H1 (cell line): ENCODE data around the gene SMAD6. TPM values are rescaled to one million over a fixed set of nuclear protein-coding genes. Genes with fewer than 3 reads are reported as not detected.

Source experiments
- CTCF ChIA-PET: fragments of 300-600 bp; sonication (Branson Sonifier 250); formaldehyde crosslinking; loops from one replicate; lab custom pipeline; 2021; ENCODE audit not compliant: partially characterized antibody; lab: Charles Lee
- POLR2A ChIA-PET: fragments of 300-600 bp; sonication (Branson Sonifier 250); formaldehyde crosslinking; loops from one replicate; lab custom pipeline; 2021; ENCODE audit warnings: inconsistent platforms; ENCODE audit not compliant: partially characterized antibody; lab: Charles Lee
- DNase-seq, 2 experiments: peaks; one replicate each; pipeline versions ENCODE4 v3.0.0 to v3.0.0-alpha.2; 2010 to 2022; ENCODE audit warnings: low spot score in 2 of 2, low read depth in 1 of 2, mixed read lengths in 1 of 2
- FAIRE-seq: peaks from 2 replicates; lab custom pipeline; 2011; peaks lifted over from hg19 to GRCh38; lab: Jason Lieb, UNC
- H2AFZ ChIP-seq: 2 replicates; pipeline ENCODE4 v1.8.1; 2012; ENCODE audit warnings: low read length, inconsistent platforms
- H2AK5ac ChIP-seq: 2 replicates; pipeline ENCODE4 v1.6.1; 2013; ENCODE audit warnings: low read depth, low read length
- H2BK120ac ChIP-seq: replicated peaks from 2 replicates; pipeline ENCODE3; 2013; ENCODE audit warnings: low read depth, low read length, inconsistent platforms
- H2BK12ac ChIP-seq: 2 replicates; pipeline ENCODE4 v1.6.1; 2013; ENCODE audit warnings: low read depth, low read length
- H2BK15ac ChIP-seq: 2 replicates; pipeline ENCODE4 v1.6.1; 2013; ENCODE audit warnings: low read length
- H2BK20ac ChIP-seq: 2 replicates; pipeline ENCODE4 v1.6.1; 2013; ENCODE audit warnings: low read length
- H2BK5ac ChIP-seq: 2 replicates; pipeline ENCODE4 v1.6.1; 2013; ENCODE audit warnings: low read depth, low read length
- H3K14ac ChIP-seq: 2 replicates; pipeline ENCODE4 v1.6.1; 2013; ENCODE audit warnings: inconsistent platforms; ENCODE audit not compliant: insufficient read length
- H3K18ac ChIP-seq: 2 replicates; pipeline ENCODE4 v1.6.1; 2013; ENCODE audit warnings: low read length; ENCODE audit errors: extremely low read depth
- H3K23ac ChIP-seq: 2 replicates; pipeline ENCODE4 v1.6.1; 2013; ENCODE audit warnings: inconsistent platforms; ENCODE audit not compliant: insufficient read length
- H3K23me2 ChIP-seq: 2 replicates; pipeline ENCODE4 v1.6.1; 2013; ENCODE audit warnings: low read depth, low read length
- H3K27ac ChIP-seq: 2 replicates; pipeline ENCODE4 v1.6.1; 2011; ENCODE audit warnings: low read depth, low read length, inconsistent platforms
- H3K27me3 ChIP-seq, 4 experiments: replicated peaks in 1 of 4; 1 replicate in 1 of 4; 2 replicates in 3 of 4; pipeline versions ENCODE4 v1.6.1 to v1.8.1; 2011 to 2013; ENCODE audit warnings: low read length in 3 of 4, mild to moderate bottlenecking in 3 of 4, inconsistent platforms in 2 of 4, mixed read lengths in 2 of 4, moderate library complexity in 1 of 4; ENCODE audit not compliant: control insufficient read depth in 3 of 4, insufficient read depth in 3 of 4; ENCODE audit errors: extremely low read depth in 1 of 4
- H3K36me3 ChIP-seq, 4 experiments: 2 replicates each; pipeline versions ENCODE4 v1.6.1 to v1.8.1; 2011 to 2013; ENCODE audit warnings: mild to moderate bottlenecking in 4 of 4, low read length in 3 of 4, moderate library complexity in 2 of 4, control low read depth in 1 of 4, inconsistent platforms in 1 of 4; ENCODE audit not compliant: insufficient read depth in 4 of 4, control insufficient read depth in 2 of 4
- H3K4ac ChIP-seq: replicated peaks from 2 replicates; pipeline ENCODE3; 2013; ENCODE audit warnings: low read length, low read depth, mixed read lengths, inconsistent platforms; ENCODE audit not compliant: insufficient read length
- H3K4me1 ChIP-seq, 4 experiments: replicated peaks in 1 of 4; 1 replicate in 1 of 4; 2 replicates in 3 of 4; pipeline versions ENCODE4 v1.6.1 to v1.8.1; 2011 to 2013; ENCODE audit warnings: low read length in 3 of 4, inconsistent platforms in 2 of 4, mixed read lengths in 1 of 4; ENCODE audit not compliant: insufficient read depth in 4 of 4, control insufficient read depth in 3 of 4
- H3K4me2 ChIP-seq, 2 experiments: 2 replicates each; pipeline versions ENCODE4 v1.6.1 to v1.8.1; 2011 to 2013; ENCODE audit warnings: low read depth in 2 of 2, low read length in 2 of 2, control low read depth in 1 of 2, inconsistent platforms in 1 of 2, mild to moderate bottlenecking in 1 of 2; ENCODE audit not compliant: insufficient read depth in 1 of 2
- H3K4me3 ChIP-seq, 4 experiments: fragments of 200-600, 300-600 bp in 1 of 4; sonication (generic), shearing (Covaris generic), sonication (Bioruptor Twin) in 1 of 4; 2 replicates each; pipeline versions ENCODE4 v1.5.1 to v1.8.1; 2011 to 2016; ENCODE audit warnings: low read length in 4 of 4, low read depth in 3 of 4, control low read depth in 2 of 4, inconsistent platforms in 2 of 4, mild to moderate bottlenecking in 2 of 4, mixed read lengths in 1 of 4, moderate library complexity in 1 of 4; ENCODE audit not compliant: insufficient read depth in 2 of 4; ENCODE audit errors: extremely low read depth in 1 of 4
- H3K56ac ChIP-seq: replicated peaks from 2 replicates; pipeline ENCODE3; 2013; ENCODE audit warnings: low read depth, mild to moderate bottlenecking, mixed read lengths, low read length, inconsistent platforms; ENCODE audit not compliant: insufficient read length
- H3K79me1 ChIP-seq: 2 replicates; pipeline ENCODE4 v1.6.1; 2013; ENCODE audit warnings: low read depth, low read length, control low read depth
- H3K79me2 ChIP-seq, 2 experiments: 2 replicates each; pipeline versions ENCODE4 v1.6.1 to v1.8.1; 2012 to 2013; ENCODE audit warnings: low read length in 2 of 2, mild to moderate bottlenecking in 2 of 2, inconsistent platforms in 1 of 2; ENCODE audit not compliant: insufficient read depth in 2 of 2, control insufficient read depth in 1 of 2
- H3K9ac ChIP-seq, 4 experiments: replicated peaks in 1 of 4; 1 replicate in 1 of 4; 2 replicates in 3 of 4; pipeline versions ENCODE4 v1.6.1 to v1.8.1; 2011 to 2013; ENCODE audit warnings: low read depth in 3 of 4, low read length in 3 of 4, control low read depth in 2 of 4, mild to moderate bottlenecking in 2 of 4, moderate library complexity in 2 of 4, inconsistent platforms in 1 of 4; ENCODE audit errors: extremely low read depth in 1 of 4
- H3K9me3 ChIP-seq, 2 experiments: 2 replicates each; pipeline versions ENCODE4 v1.6.1 to v1.8.1; 2012 to 2013; ENCODE audit warnings: mild to moderate bottlenecking in 2 of 2, moderate library complexity in 2 of 2, control low read depth in 1 of 2, inconsistent platforms in 1 of 2, low read depth in 1 of 2, low read length in 1 of 2, mixed read lengths in 1 of 2; ENCODE audit not compliant: insufficient read depth in 2 of 2
- H4K20me1 ChIP-seq, 2 experiments: replicated peaks in 1 of 2; 2 replicates each; pipeline versions ENCODE3 to v1.8.1; 2011 to 2013; ENCODE audit warnings: inconsistent platforms in 2 of 2, low read length in 2 of 2, mild to moderate bottlenecking in 1 of 2; ENCODE audit not compliant: insufficient read depth in 2 of 2, control insufficient read depth in 1 of 2
- H4K5ac ChIP-seq: 2 replicates; pipeline ENCODE4 v1.6.1; 2013; ENCODE audit warnings: low read length, low read depth, mixed read lengths, inconsistent platforms; ENCODE audit not compliant: insufficient read length
- H4K8ac ChIP-seq: 2 replicates; pipeline ENCODE4 v1.8.0; 2013; ENCODE audit warnings: mild to moderate bottlenecking, moderate library complexity, low read length, inconsistent platforms; ENCODE audit not compliant: insufficient read depth; ENCODE audit errors: extremely low read depth
- H4K91ac ChIP-seq: replicated peaks from 2 replicates; pipeline ENCODE3; 2013; ENCODE audit warnings: low read length, mixed read lengths, inconsistent platforms; ENCODE audit not compliant: insufficient read length
- EP300 ChIP-seq, 2 experiments: IDR thresholded peaks; 1 replicate in 1 of 2; 2 replicates in 1 of 2; pipeline ENCODE4 v1.6.1; 2011 to 2012; ENCODE audit warnings: low read depth in 2 of 2, low read length in 2 of 2, mild to moderate bottlenecking in 2 of 2, borderline replicate concordance in 1 of 2, inconsistent platforms in 1 of 2, moderate library complexity in 1 of 2
- GABPA ChIP-seq: IDR thresholded peaks from 2 replicates; pipeline ENCODE4 v1.6.1; 2011; ENCODE audit warnings: mild to moderate bottlenecking, low read length, moderate library complexity, borderline replicate concordance; ENCODE audit not compliant: insufficient read depth
- JUN ChIP-seq: IDR thresholded peaks from 2 replicates; pipeline ENCODE4 v1.6.1; 2011; ENCODE audit warnings: low read depth, mild to moderate bottlenecking, improper control_type of control experiment, low read length
- KDM5A ChIP-seq: fragments of 200-600 bp; IDR thresholded peaks from 2 replicates; pipeline ENCODE4 v1.7.1; 2012; ENCODE audit warnings: mild to moderate bottlenecking, low read length, inconsistent platforms, mixed read lengths
- RBBP5 ChIP-seq: IDR thresholded peaks from 2 replicates; pipeline ENCODE4 v1.7.1; 2012; ENCODE audit warnings: low read depth, mild to moderate bottlenecking, inconsistent platforms, low read length, moderate library complexity, borderline replicate concordance
- RNF2 ChIP-seq: fragments of 200-900, 300-1000 bp; sonication (generic); IDR thresholded peaks from 2 replicates; pipeline ENCODE4 v1.7.1; 2016; ENCODE audit warnings: borderline replicate concordance, low read depth, mild to moderate bottlenecking, antibody characterized with exemption, low read length; ENCODE audit not compliant: poor library complexity, severe bottlenecking; ENCODE audit errors: missing control alignments
- SIX5 ChIP-seq: IDR thresholded peaks from 2 replicates; pipeline ENCODE4 v1.6.1; 2011; ENCODE audit warnings: mild to moderate bottlenecking, low read depth, low read length
- SP4 ChIP-seq: IDR thresholded peaks from 2 replicates; pipeline ENCODE4 v1.6.1; 2012; ENCODE audit warnings: low read length, inconsistent platforms
- SUZ12 ChIP-seq: fragments of 200-600 bp; sonication (generic); IDR thresholded peaks from 2 replicates; pipeline ENCODE4 v1.6.1; 2012; ENCODE audit warnings: mild to moderate bottlenecking, inconsistent platforms, low read length, moderate library complexity, mixed read lengths
- TAF7 ChIP-seq: optimal IDR thresholded peaks from 2 replicates; pipeline ENCODE3; 2011; ENCODE audit warnings: low read depth, mild to moderate bottlenecking, inconsistent platforms, low read length, moderate library complexity, borderline replicate concordance
- ZNF274 ChIP-seq: IDR thresholded peaks from 2 replicates; pipeline ENCODE4 v1.7.0; 2012; ENCODE audit warnings: low read length, borderline replicate concordance; ENCODE audit errors: extremely low read depth
- WGBS, 2 experiments: shearing (Covaris generic) in 1 of 2; methylation state at CpG; one replicate each; pipeline versions ENCODE4 v1.1.6 to v1.1.7; 2013 to 2015; ENCODE audit warnings: low lambda C conversion rate in 2 of 2, mixed read lengths in 2 of 2, inconsistent platforms in 1 of 2, low coverage in 1 of 2, missing lambda C conversion rate in 1 of 2; ENCODE audit not compliant: insufficient replicate concordance in 2 of 2, insufficient coverage in 1 of 2, insufficient read length in 1 of 2; ENCODE audit errors: extremely low coverage in 1 of 2, missing lambda C conversion rate in 1 of 2; 5-methylcytosine and 5-hydroxymethylcytosine counted together
- polyA plus RNA-seq, 7 experiments: library from polyadenylated mRNA; depleted of rRNA in 3 of 7; stranded (reverse) in 5 of 7; unstranded in 2 of 7; fragments of >200 nt in 5 of 7; fragments of 200-250 nt in 2 of 7; gene quantifications; 1 replicate in 5 of 7; 2 replicates in 1 of 7; 4 replicates in 1 of 7; pipeline versions ENCODE4 v1.2.1 to v1.2.3, GENCODE V29; 2011 to 2013; ENCODE audit warnings: missing spikeins in 2 of 7, mixed read lengths in 2 of 7
- total RNA-seq: library from RNA; stranded (reverse); fragmentation: NEBNext Ultra II Directional; extraction: Animal tissue kit (Norgen Biotek cat#: 25700); gene quantifications from 2 replicates; pipeline ENCODE4 v1.2.1, GENCODE V29; 2021

The SMAD6 gene
- total and polyA plus RNA-seq, 2 of the 8 experiments (the other 6 are each of a cell fraction or from before 2014, with no cell fraction given) = 1.8 to 7.0 TPM

- Histone ChIP-seq H3K9me3 (no peaks in the 10 kb centered on the region), H3K4me1 (peaks cover 0 to 2% (median 0%) of the 10 kb centered on the region in 4 experiments; a peak in 1 of 7 replicates), H2AFZ (no peak overlapping the region), H3K23ac (no peak overlapping the region), H2AK5ac (no peak overlapping the region), H2BK12ac (no peak overlapping the region), H4K91ac (no peak overlapping the region), H3K56ac (no peak overlapping the region), H3K9ac (no peak overlapping the region), H3K36me3 (no peaks in the 10 kb centered on the region), H2BK5ac (no peak overlapping the region), H3K27me3 (no peaks in the 10 kb centered on the region), H3K14ac (no peak overlapping the region), H3K4me3 (no peak overlapping the region), H4K20me1 (peaks cover 0 to 2% of the 10 kb centered on the region in 2 experiments), H3K79me2 (no peaks in the 10 kb centered on the region), H2BK20ac (no peak overlapping the region), H3K27ac (no peak overlapping the region), H4K5ac (no peak overlapping the region), H2BK120ac (no peak overlapping the region), H2BK15ac (no peak overlapping the region), H3K4ac (no peak overlapping the region), H4K8ac (no peak overlapping the region), H3K79me1 (0 out of 2 replicates have a peak, but pooled peaks cover 2% of the 10 kb centered on the region), H3K23me2 (no peaks in the 10 kb centered on the region), H3K18ac (no peak overlapping the region), H3K4me2 (no peak overlapping the region)
- no peak for FAIRE-seq
- DNase-seq = no peak
- 91% methylated on average over 6 of the region's 6 CpGs; no CpG with 5 or more reads in 1 of the 2 experiments for WGBS, 2 experiments
- POLR2A ChIA-PET = no interaction called here
- TF ChIP-seq ZNF274 (no peak), JUN (no peak), RNF2 (no peak), SP4 (no peak), TAF7 (no peak), SIX5 (no peak), KDM5A (no peak), GABPA (no peak), EP300 (IDR thresholded peaks at IDR 0.05; ENCODE audit: borderline replicate concordance in 1 of 2, low read depth in 2 of 2, low read length in 2 of 2) (no peak), SUZ12 (no peak), RBBP5 (no peak)
- CTCF ChIA-PET = interaction anchor here (1.4 to 1.5 kb wide), 2 partner anchors 16 to 19 kb away, joined by 5 read pairs; no protein-coding TSS in a partner anchor
Observed at GRCh38 chr15:66739287-66739686, 37.3 kb downstream of the SMAD6 start.
